ENCODE measurements around the gene B3GAT3. TPM values are rescaled to one million over a fixed set of nuclear protein-coding genes. Genes with fewer than 3 reads are reported as not detected.
"Not testable (repeated sequence)": the region's sequence is repeated elsewhere in the genome, so short reads cannot be mapped to it uniquely, and the experiment has no call there.

Gene B3GAT3
- total and polyA plus RNA-seq, 2 donors from 2014 or later, result 50.6 to 66.2 TPM

- Histone ChIP-seq H3K4me3 (ENCODE audit: low read length in 3 of 3) (peak overlapping the region; percentile 85 to 99 (median 94)), H3K36me3 (ENCODE audit: control insufficient read depth in 2 of 3, insufficient read depth in 3 of 3, low read length in 3 of 3) (peaks cover 11 to 47% (median 17%) of the 10 kb centered on the region in 3 donors), H3K27ac (ENCODE audit: low read depth in 2 of 2, low read length in 2 of 2) (peak overlapping the region in 1 of 2 donors; percentile 92), H3K4me1 (ENCODE audit: control insufficient read depth in 2 of 3, insufficient read depth in 2 of 3, low read depth in 1 of 3, low read length in 3 of 3) (peaks cover 0 to 27% (median 13%) of the 10 kb centered on the region in 3 donors), H3K27me3 (ENCODE audit: control insufficient read depth, insufficient read depth, low read length) (no peaks in the 10 kb centered on the region), H3K9me3 (ENCODE audit: control insufficient read depth in 2 of 3, insufficient read depth in 1 of 3, low read length in 3 of 3) (no peaks in the 10 kb centered on the region), H3K9ac (ENCODE audit: low read length in 3 of 3) (peak overlapping the region; percentile 84 to 99 (median 91))
- intact Hi-C loops (cut with DNase I), result no loop called here
- TF ChIP-seq CTCF (IDR thresholded peaks at IDR 0.05; ENCODE audit: borderline replicate concordance, extremely low read depth, insufficient read depth), result no peak
- no peak for FAIRE-seq
- peak in 1 of 5 donors; percentile 20 for DNase-seq
Measured at GRCh38 chr11:62572431-62572830, 49.4 kb downstream of the B3GAT3 start.

DNA sequence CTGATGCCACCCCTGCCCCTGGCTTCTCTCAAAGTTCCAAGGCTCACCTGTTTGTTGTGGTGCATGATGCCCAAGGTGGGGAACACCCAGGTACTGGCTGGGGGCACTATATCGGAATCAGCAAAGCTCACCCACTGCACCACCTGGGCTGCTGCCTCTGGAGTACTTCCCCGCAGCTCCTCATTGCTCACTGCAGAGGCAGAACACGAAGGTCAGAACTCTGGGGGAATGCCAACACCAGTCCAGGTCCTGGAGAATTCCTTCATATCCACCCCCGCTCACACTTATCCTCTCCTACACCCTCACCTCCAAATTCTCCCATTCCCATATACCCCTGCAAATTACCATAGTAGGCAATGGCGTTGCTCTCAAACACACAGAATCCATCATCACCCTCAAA, 50.3 kb downstream of the B3GAT3 start:
- H3K27me3 ChIP-seq (ENCODE audit: control insufficient read depth, insufficient read depth, low read length); H3K9me3 ChIP-seq (ENCODE audit: control insufficient read depth in 2 of 3, insufficient read depth in 1 of 3, low read length in 3 of 3); intact Hi-C loops (cut with DNase I); H3K4me3 ChIP-seq (ENCODE audit: low read length in 3 of 3); DNase-seq; H3K27ac ChIP-seq (ENCODE audit: low read depth in 2 of 2, low read length in 2 of 2); FAIRE-seq: not testable (repeated sequence)
- H3K9ac ChIP-seq (ENCODE audit: low read length in 3 of 3), result peak overlapping the region in 1 of 3 donors; percentile 43
- peaks cover 0 to 25% (median 12%) of the 10 kb centered on the region in 3 donors for H3K4me1 ChIP-seq (ENCODE audit: control insufficient read depth in 2 of 3, insufficient read depth in 2 of 3, low read depth in 1 of 3, low read length in 3 of 3)
- H3K36me3 ChIP-seq (ENCODE audit: control insufficient read depth in 2 of 3, insufficient read depth in 3 of 3, low read length in 3 of 3), result peaks cover 12 to 53% (median 21%) of the 10 kb centered on the region in 3 donors

DNA sequence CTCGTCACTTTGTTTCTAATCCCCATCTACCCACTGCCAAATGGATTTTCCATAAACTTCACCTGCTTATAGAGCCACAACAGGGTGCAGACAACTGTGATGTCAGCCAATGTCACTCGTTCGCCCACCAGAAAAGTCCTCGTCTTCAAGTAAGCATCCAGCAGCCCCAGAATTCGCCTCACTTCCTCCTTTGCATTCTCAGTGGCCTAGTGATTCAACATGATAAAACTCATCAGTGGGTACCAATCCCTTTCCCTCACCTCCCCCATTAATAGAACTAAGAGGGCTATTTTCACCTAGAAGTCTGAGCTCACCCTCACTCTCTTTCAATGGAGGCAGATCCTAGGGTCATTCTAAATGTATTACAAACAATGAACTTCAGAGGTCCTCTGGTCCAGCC, 50.9 kb downstream of the B3GAT3 start:
- DNase-seq; H3K27me3 ChIP-seq (ENCODE audit: control insufficient read depth, insufficient read depth, low read length); H3K9me3 ChIP-seq (ENCODE audit: control insufficient read depth in 2 of 3, insufficient read depth in 1 of 3, low read length in 3 of 3); H3K27ac ChIP-seq (ENCODE audit: low read depth in 2 of 2, low read length in 2 of 2); FAIRE-seq; H3K4me3 ChIP-seq (ENCODE audit: low read length in 3 of 3); H3K9ac ChIP-seq (ENCODE audit: low read length in 3 of 3); intact Hi-C loops (cut with DNase I): not testable (repeated sequence)
- Histone ChIP-seq H3K36me3 (ENCODE audit: control insufficient read depth in 2 of 3, insufficient read depth in 3 of 3, low read length in 3 of 3) (peaks cover 14 to 53% (median 20%) of the 10 kb centered on the region in 3 donors), H3K4me1 (ENCODE audit: control insufficient read depth in 2 of 3, insufficient read depth in 2 of 3, low read depth in 1 of 3, low read length in 3 of 3) (peaks cover 0 to 21% (median 6%) of the 10 kb centered on the region in 3 donors)

DNA sequence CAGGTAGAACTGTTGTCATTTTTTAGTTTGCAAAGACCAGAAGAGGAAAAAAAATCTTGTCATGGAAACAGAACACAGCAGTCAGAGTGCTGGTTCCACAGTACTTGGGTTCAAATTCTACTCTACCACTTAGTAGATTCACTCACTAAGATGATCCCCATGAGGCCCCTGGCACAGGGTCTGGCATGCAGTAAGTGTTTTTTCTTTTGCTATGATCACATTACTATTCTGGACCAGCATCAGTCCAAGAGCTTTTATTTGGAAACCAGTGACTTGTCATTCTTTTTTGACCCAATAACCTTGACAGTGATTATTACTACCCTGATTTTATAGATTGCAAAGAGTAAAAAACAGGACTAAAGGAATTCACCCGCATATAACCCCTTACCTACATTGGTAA, 52.2 kb downstream of the B3GAT3 start:
- no peak for TF ChIP-seq CTCF (IDR thresholded peaks at IDR 0.05; ENCODE audit: borderline replicate concordance, extremely low read depth, insufficient read depth)
- Histone ChIP-seq H3K9ac (ENCODE audit: low read length in 3 of 3) (no peak overlapping the region), H3K27ac (ENCODE audit: low read depth in 2 of 2, low read length in 2 of 2) (no peak overlapping the region), H3K4me1 (ENCODE audit: control insufficient read depth in 2 of 3, insufficient read depth in 2 of 3, low read depth in 1 of 3, low read length in 3 of 3) (peaks cover 0 to 11% (median 6%) of the 10 kb centered on the region in 3 donors), H3K4me3 (ENCODE audit: low read length in 3 of 3) (no peak overlapping the region), H3K27me3 (ENCODE audit: control insufficient read depth, insufficient read depth, low read length) (no peaks in the 10 kb centered on the region), H3K9me3 (ENCODE audit: control insufficient read depth in 2 of 3, insufficient read depth in 1 of 3, low read length in 3 of 3) (no peaks in the 10 kb centered on the region), H3K36me3 (ENCODE audit: control insufficient read depth in 2 of 3, insufficient read depth in 3 of 3, low read length in 3 of 3) (peaks cover 15 to 52% (median 26%) of the 10 kb centered on the region in 3 donors)
- intact Hi-C loops (cut with DNase I), result no loop called here
- FAIRE-seq (no peak), DNase-seq (no peak)
